ENCODE measurements around the gene AAK1. TPM values are rescaled to one million over a fixed set of nuclear protein-coding genes. Genes with fewer than 3 reads are reported as not detected.

Gene AAK1
- total and polyA plus RNA-seq, 12 donors, result 26.2 to 106 (median 68.5) TPM

- Histone ChIP-seq H3K9me3 (replicated peaks in 1 of 3) (no peaks in the 10 kb centered on the region), H3K27ac (no peak overlapping the region), H3K36me3 (replicated peaks in 1 of 2) (peaks cover 0 to 66% of the 10 kb centered on the region in 2 donors), H3K4me3 (no peak overlapping the region), H3K4me1 (replicated peaks in 1 of 2) (no peaks in the 10 kb centered on the region), H3K27me3 (no peaks in the 10 kb centered on the region)
- DNase-seq, result no peak
- TF ChIP-seq CTCF (IDR thresholded peaks at IDR 0.05) (no peak), POLR2A (IDR thresholded peaks at IDR 0.05) (no peak)
- intact Hi-C loops (cut with DNase I), result no loop called here
- 82 to 94% (median 92%) methylated on average over 1 of the region's 1 CpG for WGBS, 4 donors
Observed at GRCh38 chr2:69524799-69525198, 118.7 kb downstream of the AAK1 start.

- no peak overlapping the region for H3K27ac ChIP-seq
- peaks cover 0 to 92% of the 10 kb centered on the region in 2 donors for H3K36me3 ChIP-seq (replicated peaks in 1 of 2)
- H3K4me1 ChIP-seq (replicated peaks in 1 of 2), result no peaks in the 10 kb centered on the region
- no peak for DNase-seq
- intact Hi-C loops (cut with DNase I), result no loop called here
- H3K4me3 ChIP-seq, result no peak overlapping the region
- no peaks in the 10 kb centered on the region for H3K27me3 ChIP-seq
- H3K9me3 ChIP-seq (replicated peaks in 1 of 3), result no peaks in the 10 kb centered on the region
- TF ChIP-seq CTCF (IDR thresholded peaks at IDR 0.05) (no peak), POLR2A (IDR thresholded peaks at IDR 0.05) (no peak)
- WGBS, 4 donors, result 78 to 96% (median 94%) methylated on average over 2 of the region's 2 CpGs
Observed at GRCh38 chr2:69521747-69522146, 121.8 kb downstream of the AAK1 start.

GRCh38 chr2:69518841-69519240 lies 124.7 kb downstream of the AAK1 start:
- Histone ChIP-seq H3K27ac (no peak overlapping the region), H3K27me3 (no peaks in the 10 kb centered on the region), H3K4me3 (no peak overlapping the region), H3K4me1 (replicated peaks in 1 of 2) (no peaks in the 10 kb centered on the region), H3K9me3 (replicated peaks in 1 of 3) (no peaks in the 10 kb centered on the region), H3K36me3 (replicated peaks in 1 of 2) (peaks cover 0 to 74% of the 10 kb centered on the region in 2 donors)
- intact Hi-C loops (cut with DNase I), result no loop called here
- WGBS, 4 donors, result 82 to 91% (median 87%) methylated on average over 3 to 6 of the region's 6 CpGs
- TF ChIP-seq CTCF (IDR thresholded peaks at IDR 0.05) (no peak), POLR2A (IDR thresholded peaks at IDR 0.05) (no peak)
- DNase-seq, result no peak

GRCh38 chr2:69517410-69517809 lies 126.1 kb downstream of the AAK1 start:
- WGBS, 4 donors, result 88 to 95% (median 91%) methylated on average over 7 of the region's 7 CpGs
- Histone ChIP-seq H3K4me1 (replicated peaks in 1 of 2) (no peaks in the 10 kb centered on the region), H3K27me3 (no peaks in the 10 kb centered on the region), H3K36me3 (replicated peaks in 1 of 2) (peaks cover 0 to 74% of the 10 kb centered on the region in 2 donors), H3K4me3 (no peak overlapping the region), H3K27ac (no peak overlapping the region), H3K9me3 (replicated peaks in 1 of 3) (no peaks in the 10 kb centered on the region)
- TF ChIP-seq POLR2A (IDR thresholded peaks at IDR 0.05), result no peak
- TF ChIP-seq CTCF (IDR thresholded peaks at IDR 0.05), result no peak
- intact Hi-C loops (cut with DNase I), result no loop called here
- DNase-seq, result no peak

Measured in adrenal gland (tissue), 12 donors.